ENCODE measurements around the gene METAP1D.

GRCh38 chr2:172082944-172083627 is 83.3 kb downstream of the METAP1D start:
- no peak for TF ChIP-seq CTCF (IDR thresholded peaks at IDR 0.05)
- no peak for TF ChIP-seq MAX (CRISPR knock-in tag; IDR thresholded peaks at IDR 0.05)
- TF ChIP-seq E2F1 (CRISPR knock-in tag; IDR thresholded peaks at IDR 0.05), result no peak
- no peak for TF ChIP-seq FOXK1 (CRISPR knock-in tag; IDR thresholded peaks at IDR 0.05)
- TF ChIP-seq FOXP1 (CRISPR knock-in tag; IDR thresholded peaks at IDR 0.05; ENCODE audit: borderline replicate concordance), result no peak
- no peak for TF ChIP-seq ATF1 (CRISPR knock-in tag; IDR thresholded peaks at IDR 0.05)
- TF ChIP-seq ELF4 (CRISPR knock-in tag; IDR thresholded peaks at IDR 0.05; ENCODE audit: low read depth), result no peak
- TF ChIP-seq PRDM15 (CRISPR knock-in tag; IDR thresholded peaks at IDR 0.05), result no peak
- TF ChIP-seq ZNF281 (CRISPR knock-in tag; IDR thresholded peaks at IDR 0.05), result no peak
- TF ChIP-seq SP1 (CRISPR knock-in tag; conservative IDR thresholded peaks at IDR 0.05), result no peak
- no peak for TF ChIP-seq IRF2 (CRISPR knock-in tag; IDR thresholded peaks at IDR 0.05; ENCODE audit: borderline replicate concordance, low read depth)
- TF ChIP-seq MLX (CRISPR knock-in tag; IDR thresholded peaks at IDR 0.05), result no peak
- no peak for TF ChIP-seq NR3C1 (CRISPR knock-in tag; conservative IDR thresholded peaks at IDR 0.05; ENCODE audit: low read depth)

Measured in WTC11 (cell line).